GM19452 (cell line): Measurements from ENCODE around the gene GRIP2.

ENCODE experiments used
- ATAC-seq: cut with Tn5 transposase; IDR thresholded peaks from one replicate; pipeline ENCODE4 v1.9.1; 2021; ENCODE audit not compliant: unreplicated experiment

Gene GRIP2

DNA sequence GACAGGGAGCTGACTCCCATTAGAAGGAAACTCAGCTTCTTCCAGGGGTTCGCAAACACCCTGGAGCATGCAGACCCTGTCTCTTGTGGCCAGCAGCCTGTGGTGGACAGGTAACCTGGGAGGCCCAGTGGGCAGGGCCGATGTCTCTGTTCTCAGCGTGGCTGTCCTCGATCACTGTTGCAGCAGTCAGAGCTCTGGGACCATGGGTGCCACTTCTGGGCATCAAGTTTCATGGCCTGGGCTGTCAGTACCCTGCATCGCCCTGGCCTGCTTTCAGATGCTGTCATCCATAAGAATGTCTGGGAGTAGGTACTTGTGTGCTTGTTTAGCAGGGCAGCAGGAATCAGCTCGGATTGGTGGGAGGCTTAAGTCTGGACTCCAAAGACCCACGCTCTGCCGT, 83.3 kb downstream of the GRIP2 start:
- ATAC-seq = no peak

DNA sequence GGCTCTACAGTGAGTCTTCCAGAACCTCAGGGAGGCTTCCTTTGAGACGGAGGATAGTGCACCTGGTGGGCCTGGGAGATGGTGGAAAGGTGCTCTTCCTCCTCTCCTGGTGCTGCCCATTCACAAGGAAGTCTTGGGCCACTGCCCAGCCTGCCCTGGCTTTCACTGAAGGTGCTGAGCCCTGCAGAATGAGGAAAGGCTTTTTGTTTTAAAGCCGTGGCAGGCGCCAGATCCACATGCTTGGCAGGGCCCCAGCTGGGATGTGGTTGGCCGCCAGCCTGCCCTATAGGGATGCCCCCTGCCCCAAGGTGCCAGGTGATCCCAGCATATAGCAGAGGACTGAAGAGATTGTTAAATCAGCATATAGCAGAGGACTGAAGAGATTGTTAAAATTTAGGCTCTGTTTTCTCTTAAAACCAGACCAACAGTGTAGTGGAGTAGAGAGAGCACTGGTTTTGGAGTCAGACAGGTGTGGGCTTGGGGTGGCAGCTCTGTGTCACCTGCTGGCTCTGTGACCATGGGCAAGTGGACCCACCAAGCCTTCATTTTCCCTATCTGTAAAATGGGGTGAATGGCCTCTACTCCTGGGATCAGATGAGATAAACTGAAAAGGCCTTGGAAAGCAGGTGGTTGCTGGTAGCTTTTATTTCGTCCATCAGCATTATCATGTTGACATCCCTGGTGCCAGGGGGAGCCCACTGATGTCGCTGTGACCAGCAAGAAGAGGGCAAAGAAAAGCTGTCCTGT, 84.4 kb downstream of the GRIP2 start:
- ATAC-seq = no peak

- ATAC-seq = no peak
These were observed 85.4 kb downstream of the GRIP2 start for GRCh38 chr3:14454639-14455310.

DNA sequence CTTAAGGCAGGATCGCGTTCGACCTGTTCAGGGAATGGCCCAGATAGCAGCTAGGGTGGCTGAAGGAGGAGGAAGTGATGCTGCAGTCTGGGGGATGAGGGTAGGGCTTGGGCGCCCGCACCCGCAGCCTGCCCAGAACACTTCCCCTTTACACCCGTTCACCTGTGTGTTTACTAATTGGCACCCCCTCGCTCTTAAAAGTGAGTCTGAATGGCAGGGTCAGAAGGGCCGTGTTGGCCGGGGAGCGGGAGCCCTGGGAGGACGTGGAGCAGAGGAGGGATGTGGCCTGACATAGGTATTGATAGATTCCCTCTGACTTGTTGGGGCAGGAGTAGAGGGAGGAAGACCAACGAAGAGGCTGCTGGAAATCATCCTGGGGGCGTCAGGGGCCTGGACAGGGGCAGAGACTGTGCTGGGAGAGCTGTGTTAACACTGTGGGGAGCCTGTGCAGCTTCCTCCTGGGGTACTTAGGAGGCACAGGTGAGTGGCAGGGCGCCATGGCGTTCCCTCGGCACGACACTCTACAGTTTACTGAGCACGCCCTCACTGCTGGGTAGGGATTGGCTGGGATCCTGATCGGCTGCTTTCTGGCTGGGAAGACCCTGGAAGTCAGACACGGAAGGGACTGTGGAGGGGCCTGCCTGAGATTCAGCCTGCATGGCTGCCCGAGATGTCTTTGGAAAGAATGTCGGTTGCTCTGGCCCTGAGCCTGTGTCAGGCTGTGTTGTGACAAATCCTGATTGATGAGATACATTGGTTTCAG, 86.1 kb downstream of the GRIP2 start:
- no peak for ATAC-seq

- ATAC-seq = no peak
These were observed 87.1 kb downstream of the GRIP2 start for GRCh38 chr3:14452740-14453710.

DNA sequence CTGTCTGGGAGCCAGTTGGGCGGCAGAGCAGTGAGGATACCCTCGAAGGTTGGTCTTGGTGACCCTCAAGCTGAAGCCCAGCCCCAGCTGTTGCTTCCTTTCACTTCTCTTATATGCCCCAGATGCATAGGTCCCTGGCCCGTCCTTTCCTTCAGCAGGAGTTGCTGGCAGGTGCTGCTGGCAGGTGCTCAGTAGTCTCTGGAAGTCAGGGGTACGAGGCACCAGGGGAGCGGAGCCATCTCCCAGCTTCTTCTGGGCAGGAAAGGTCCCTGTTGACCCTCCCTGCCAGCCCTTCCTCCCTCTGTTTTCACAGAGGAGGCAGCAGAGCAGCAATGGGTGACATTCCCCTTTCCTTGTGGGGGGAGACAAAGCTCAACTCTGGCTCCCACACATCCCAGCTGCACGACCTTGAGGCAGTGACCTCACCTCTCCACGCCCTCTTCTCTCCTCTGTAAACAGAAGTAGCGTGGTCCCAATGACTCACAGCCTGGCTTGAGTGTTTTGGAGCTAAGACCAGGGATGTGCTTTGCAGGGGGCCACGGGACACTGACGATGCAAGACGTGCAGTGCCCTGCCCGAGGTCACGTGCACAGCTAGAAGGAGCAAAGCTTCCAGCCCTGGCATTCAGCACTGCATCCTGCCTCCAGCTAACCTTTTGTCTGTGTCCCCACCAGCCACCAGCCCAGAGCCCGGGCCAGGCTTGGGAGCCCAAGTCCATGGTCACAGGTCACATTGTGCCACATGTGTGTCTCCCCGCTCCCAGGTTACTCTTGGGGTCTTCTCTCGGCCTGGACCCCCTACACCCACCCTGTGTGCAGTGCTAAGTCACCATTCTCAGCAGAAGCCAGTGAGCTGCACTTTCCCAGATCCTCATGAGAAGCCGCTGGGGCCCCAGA, 88.0 kb downstream of the GRIP2 start:
- ATAC-seq = no peak

GRCh38 chr3:14450922-14451606, 89.1 kb downstream of the GRIP2 start:
- ATAC-seq = no peak

GRCh38 chr3:14450506-14450905, 89.6 kb downstream of the GRIP2 start:
- ATAC-seq = no peak

GRCh38 chr3:14448756-14449727, 91.1 kb downstream of the GRIP2 start:
- ATAC-seq = no peak

DNA sequence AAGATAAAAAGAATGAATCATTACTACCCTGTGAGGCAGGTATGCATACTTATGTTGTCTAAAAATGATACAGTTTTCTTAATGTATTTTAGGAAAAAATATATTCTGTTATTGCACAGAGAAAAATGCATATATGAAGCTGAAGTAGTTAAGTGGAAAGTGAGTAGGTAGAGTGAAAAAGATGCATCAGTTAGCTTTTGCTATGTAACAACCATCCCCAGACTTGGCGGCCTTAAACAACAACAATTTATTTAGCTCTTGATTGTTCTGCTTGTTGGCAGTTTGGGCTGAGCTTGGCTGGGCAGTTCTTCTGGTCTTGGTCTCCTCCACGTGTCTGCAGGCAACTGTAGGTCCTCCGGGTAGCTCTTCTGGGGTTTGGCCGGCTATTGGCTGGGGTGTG, 92.1 kb downstream of the GRIP2 start:
- ATAC-seq = no peak

DNA sequence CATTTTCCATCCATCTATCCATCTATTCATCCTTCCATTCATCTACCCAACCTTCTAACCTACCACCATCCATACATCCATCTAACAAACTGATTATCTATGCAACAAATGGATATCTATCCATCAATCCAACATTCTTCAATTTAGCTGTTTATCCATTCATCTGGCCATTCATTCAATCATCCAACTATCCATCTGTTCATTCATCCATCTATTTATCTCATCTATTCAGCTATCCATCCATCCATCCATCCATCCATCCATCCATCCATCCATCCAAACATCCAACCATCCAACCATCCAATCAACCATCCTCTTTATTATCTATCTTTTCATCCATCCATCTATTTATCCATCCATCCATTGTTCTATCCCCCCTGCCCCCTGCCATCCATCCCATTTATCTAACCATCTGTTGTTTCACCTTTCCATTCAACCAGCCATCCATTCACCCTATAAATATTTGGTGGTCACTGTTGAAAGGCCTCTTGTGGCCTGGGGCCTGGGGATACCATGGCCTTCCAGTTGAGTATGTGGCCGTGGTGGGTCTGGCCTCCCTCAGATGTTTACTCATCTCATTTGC, 93.1 kb downstream of the GRIP2 start:
- no peak for ATAC-seq

GRCh38 chr3:14445773-14446172, 94.4 kb downstream of the GRIP2 start:
- no peak for ATAC-seq

GRCh38 chr3:14444380-14444779, 95.8 kb downstream of the GRIP2 start:
- no peak for ATAC-seq

DNA sequence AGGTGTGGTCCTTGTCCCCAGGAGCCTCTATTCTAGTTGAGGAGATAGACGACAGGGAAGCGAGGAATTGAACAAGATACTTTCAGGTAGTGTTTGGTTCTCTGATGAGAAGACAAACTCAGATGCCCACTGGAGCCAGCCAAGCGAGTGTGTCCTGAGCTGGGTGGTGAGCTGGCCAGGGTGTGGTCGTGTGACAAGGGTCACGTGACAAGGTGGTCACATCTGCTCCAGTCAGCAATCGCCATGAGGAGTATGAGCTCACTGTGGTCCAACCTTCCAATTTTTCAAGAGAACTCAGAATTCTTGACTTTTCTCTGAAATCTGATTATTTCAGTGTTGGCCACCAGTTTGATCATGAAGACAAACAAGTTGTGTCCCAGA, 98.2 kb downstream of the GRIP2 start:
- no peak for ATAC-seq

- no peak for ATAC-seq
These were observed 98.8 kb downstream of the GRIP2 start for GRCh38 chr3:14441240-14441919.

- no peak for ATAC-seq
These were observed 99.5 kb downstream of the GRIP2 start for GRCh38 chr3:14440531-14441239.

DNA sequence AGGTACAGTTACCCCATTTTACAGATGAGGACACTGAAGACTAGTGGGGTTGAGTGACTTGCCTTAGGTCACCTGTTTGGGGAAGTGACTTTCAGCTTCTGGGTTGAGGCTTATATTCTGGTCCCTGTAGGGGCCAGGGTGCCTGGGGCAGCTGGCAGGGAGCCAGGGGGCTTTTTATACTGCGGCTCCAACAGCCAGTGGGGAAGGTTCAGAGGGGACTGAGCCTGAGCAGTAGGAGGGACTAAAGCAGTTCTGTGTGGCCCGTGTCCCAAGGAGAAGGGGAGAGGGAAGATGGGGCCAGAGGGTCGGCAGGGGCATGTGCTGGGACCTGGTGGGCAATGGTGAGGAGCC, 100.0 kb downstream of the GRIP2 start:
- no peak for ATAC-seq
